Right kidney (tissue), 1 donor: ENCODE results near the gene FHL2.
A peak's percentile ranks its signal among the peaks of the same experiment; 100 is the strongest.
"Not testable (repeated sequence)": the region's sequence is repeated elsewhere in the genome, so short reads cannot be mapped to it uniquely, and the experiment has no call there.

ENCODE experiments used
- DNase-seq: peaks from one replicate; pipeline ENCODE4 v3.0.0-alpha.2; 2016

The FHL2 gene

DNA sequence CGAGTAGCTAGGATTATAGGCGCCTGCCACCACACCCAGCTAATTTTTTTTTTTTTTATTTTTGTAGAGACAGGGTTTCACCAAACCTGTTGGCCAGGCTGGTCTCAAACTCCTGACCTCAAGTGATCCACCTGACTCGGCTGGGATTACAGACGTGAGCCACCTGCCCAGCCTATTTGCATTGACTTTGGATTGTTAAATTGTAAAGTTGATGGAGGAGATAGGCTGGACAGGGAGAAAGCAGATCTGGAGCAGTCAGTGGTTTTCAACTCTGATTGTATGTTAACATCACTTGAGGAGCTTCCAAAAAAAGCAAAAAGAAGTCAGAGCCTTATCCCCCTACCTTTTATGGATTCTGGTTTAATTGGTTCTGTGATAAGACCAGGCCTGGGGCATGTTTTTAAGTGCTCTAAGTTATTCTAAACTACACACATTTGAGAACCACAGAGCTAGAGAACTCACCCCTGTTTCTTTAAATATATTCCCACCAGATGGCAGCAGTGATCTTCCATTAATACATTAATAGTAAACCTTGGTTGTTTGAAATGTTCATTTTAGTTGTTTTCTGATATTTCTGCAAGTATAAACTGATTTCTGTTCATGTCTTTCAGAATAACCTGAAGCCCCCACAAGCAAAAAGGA lies 54.0 kb downstream of the FHL2 start:
- no peak for DNase-seq

DNA sequence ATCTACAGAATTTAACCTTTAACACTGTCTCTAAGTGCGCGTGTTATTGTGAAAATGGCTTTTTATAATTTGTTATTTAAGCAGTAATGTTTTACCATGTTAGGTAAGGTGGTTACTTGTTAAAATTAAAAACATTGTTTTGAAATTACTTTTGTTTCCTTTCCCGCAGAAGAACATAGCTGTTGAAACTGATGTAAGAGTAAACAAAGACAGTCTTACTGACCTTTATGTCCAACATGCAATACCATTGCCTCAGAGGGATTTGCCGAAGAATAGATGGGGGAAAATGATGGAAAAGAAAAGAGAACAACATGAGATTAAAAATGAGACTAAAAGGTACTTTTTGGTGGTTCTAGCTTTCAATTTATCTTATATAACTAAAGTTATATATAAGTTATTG lies 59.4 kb downstream of the FHL2 start:
- DNase-seq = no peak

DNA sequence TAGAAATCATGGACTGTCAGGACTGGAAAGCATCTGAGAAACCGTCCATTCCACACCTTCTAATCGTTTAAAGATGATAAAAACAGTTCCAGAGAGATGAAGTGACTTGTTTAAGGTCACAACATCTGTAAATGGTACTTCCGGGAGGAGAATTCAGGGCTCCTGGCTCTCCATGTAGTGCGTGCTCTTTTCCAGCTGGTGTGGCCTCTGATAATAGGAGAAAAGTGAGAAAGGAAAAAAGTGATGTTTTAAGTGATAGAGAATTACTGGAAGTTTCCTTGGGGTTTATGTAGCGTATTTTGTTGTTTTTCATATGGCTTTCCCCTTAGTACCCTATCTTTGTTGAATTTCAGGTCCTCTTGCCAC lies 60.8 kb downstream of the FHL2 start:
- DNase-seq = no peak

DNA sequence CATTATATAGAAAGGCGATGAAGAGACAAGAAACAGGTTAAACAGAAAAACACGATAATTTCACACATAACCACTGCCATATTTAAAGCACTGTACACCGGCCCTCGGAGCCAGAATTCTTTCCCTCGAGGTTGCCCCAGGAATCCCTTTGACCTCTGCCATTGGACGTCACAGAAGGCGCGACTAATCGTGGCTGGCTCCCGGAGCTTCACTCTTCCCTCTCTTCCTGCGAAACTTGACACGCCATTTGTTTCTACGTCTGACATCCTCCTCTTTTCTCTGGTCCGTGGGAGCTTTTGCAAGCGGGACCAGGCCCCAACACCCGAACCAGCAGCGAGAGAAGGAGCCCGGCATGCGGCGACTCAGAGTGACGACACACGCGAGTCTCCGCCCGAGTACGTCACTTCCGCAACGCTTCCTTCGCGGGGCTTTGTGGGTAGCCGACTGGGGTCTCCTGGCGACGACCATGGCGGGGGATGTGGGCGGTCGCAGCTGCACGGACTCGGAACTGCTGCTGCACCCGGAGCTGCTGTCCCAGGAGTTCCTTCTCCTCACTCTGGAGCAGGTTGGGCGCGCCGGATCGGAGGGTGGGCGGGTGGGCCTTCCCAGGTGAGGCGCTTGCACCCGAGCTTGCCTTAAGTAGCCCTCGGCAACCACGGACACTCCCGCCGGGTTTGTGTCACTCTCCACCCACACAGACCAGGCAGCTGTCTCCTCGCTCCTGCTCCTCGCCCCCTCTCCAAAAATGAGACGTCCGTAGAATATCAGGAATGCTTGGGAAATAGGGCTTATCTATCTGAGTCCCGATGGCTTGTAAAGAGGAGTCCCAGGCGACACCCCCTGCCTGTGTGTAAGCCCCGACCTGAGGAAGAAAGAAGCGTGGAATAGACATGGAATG lies 61.5 kb downstream of the FHL2 start, which contains the start of gene C2orf49:
Gene C2orf49, plus strand, starts transcription at position 419 of the 898 bp plus-strand sequence. Its CDS starts 48 bp downstream, at position 467.
- peak; percentile 99 for DNase-seq

DNA sequence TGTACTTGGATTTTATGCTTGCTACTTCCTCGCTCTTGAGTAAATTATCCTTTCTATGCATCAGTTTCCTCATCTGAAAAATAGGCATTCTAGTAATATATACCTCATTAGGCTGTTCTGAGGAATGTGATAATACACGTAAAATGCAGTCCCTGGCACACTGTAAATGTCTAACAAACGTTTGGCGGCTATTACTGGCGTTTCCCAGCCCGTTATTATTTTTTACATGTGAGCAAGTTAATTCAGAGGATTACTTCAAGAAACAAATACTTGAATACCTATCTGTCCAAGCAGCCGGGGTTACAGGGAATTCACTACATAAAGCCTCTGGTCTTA lies 62.1 kb downstream of the FHL2 start:
- no peak for DNase-seq

DNA sequence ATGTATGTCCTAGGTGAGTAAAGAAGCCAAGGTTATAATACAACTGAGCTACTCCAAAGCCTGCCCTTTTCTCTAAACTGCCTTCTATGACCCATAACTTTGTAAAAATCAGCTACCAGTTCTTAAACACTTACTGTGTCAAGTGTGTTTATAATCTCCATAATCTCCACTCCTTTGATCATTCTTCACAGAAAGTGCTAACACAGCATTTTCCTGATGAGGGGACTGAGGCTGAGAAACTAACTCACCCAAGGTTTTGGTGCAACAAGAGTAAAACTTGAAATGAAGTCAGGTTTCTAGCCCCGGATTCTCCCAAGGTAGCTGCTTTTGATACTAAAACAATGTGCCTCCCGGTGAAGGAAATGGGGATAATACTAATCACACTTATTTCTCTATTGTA lies 63.4 kb downstream of the FHL2 start:
- no peak for DNase-seq

DNA sequence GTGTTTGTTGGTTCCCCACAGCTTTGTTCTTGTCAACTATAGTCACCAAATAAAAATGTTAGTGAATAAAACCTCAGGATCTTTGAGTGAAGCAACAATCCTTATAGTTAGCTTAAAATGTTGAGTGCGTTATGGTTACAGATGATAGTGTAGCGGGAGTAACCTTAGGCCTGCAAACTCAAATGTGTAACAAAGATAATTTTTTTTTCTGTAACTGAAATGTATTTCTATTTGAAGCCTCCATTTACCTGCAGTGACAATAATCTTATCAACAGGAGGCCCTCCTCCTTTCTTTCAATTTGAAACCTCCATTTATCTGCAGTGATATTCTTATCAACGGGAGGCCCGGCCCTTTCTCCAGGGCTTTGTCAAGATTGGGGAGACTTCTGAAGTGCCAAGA lies 64.6 kb downstream of the FHL2 start:
- DNase-seq = no peak

DNA sequence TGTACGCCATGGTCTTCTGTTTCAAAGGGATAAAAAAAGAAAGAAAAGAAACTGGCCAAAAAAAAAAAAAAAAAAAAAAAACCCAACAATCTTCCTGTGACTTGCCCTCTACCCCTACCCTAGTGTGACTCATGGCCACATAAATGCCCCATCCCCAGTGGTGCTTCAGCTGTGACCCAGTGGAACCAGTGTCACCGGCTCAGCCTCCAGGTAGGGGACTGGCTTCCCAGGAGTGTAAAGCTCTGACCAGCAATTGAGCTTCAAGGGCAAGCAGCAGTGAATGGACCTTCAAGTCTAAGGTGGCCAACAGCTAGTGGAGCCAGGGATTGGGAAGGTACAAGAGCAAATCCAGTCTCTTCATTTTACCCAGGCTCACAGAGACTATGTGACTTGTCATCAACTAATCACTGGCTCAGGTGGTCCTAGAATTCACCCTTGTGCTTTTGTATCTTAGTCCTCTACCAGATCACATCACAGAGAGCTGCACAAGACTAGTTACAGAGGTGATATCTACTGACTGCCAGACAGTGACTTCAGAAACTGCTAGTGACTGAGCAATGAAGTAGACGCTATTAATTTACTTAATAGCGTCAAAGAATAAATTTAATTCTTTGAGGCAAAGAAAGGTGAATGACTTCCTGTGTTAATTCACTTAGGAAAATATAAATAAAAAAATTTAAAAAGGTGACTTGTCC lies 68.0 kb downstream of the FHL2 start:
- DNase-seq = no peak

DNA sequence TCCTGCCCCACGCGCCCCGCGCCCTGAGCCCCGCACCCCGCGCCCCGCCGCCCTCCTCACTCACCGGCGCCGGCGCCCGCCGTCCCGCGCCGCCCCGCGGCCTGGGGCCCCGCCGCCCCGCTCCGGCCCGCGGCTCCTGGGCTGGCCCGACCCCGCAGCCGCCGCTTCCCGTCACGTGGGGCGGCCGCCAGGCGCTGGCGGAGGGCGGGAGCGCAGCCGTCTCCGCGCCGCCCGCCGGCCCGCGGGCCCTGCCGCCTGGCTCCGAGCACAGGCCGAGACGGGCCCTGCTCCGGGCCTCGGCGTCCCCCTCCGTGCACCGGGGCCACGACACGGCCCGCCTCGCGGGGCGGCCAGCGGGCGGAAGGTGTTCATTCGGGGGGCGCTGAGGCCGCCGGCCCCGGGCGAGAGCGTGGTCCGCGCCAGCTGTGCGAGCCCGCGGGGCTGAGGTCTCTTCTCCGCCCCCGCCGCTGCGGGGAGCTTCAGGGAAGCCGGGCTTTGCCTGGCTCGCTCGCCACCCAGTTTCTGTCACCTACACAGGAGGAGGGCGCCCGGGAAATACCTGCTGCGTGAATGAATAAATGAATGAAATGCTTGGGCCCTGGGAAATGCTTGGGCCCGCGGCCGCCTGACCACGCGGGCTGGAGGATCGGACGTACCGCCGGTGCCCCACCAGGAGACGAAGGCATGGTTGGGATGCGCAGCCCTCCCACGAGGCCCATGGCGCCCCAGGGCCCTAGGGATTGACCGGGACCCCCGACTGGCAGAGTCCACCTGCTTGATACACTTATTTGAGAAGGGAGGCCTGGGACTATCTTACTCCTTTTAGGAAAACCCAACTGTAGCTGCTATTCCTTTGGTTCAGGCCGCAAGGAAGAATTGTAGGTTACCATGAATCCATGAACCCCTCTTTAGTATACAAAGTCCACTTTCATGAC lies 69.0 kb downstream of the FHL2 start, which contains the start of gene TGFBRAP1:
Gene TGFBRAP1, minus strand, starts transcription at position 175 of the 935 bp plus-strand sequence. CDS start 21,434 bp downstream, outside the sequence.
- peak; percentile 88 for DNase-seq

DNA sequence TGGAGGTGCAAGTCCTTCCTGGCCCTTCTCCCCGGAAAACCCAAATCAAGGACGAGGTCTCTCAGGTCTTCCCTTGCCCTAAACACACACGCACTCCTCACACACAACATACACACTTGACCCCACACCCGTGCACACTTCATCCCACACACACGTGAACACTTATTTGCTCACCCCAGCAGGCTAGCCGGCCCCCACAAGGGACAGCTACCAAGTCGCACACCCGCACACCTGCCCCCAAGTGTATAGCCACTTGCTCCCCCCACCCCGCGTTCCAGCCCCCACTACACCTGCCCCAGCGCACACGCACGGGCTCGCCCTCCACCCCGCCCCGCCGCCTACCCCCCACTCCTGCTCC lies 69.7 kb downstream of the FHL2 start:
- DNase-seq = no peak

DNA sequence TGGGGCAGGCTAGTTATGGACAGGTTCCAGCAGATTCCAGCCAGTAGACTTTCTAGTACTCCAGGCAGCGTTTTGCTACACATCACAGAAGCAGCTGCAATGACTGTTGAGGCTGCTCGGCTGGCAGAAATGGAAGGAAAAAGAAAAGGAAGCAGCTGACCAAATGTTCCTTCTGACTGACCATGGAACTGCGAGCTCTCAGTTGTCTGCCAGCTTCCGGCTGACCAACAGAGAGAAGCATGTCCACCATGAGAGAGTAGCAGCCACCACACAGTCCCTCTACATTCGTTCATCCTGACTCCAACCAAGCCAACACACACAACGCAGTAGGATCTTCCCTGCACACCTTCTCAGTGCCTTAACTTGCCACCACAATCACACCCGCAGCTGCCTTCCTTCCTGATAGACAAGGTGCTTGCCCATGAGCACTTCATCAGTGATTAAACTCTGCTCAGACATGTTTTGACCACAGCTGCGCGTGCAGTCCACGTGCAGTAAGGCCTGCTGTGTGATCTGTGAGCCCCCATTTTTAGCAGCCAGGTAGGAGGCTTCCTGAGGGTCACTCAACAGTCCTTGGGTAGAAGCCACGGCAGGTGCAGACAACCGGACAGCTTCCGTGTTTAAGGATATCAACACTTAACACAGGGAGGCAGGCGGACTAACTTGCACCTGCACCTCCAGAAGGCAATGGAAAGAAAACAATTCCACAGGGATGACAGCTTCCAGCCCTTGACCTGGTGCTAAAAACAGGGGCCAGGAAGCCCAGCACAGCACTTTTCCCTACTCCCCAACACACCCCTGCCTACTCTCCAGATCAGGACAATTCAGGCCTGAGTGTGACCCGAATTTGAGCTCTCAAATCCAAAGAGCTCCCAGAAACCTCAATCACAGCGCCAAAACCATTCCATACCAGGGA lies 70.3 kb downstream of the FHL2 start:
- DNase-seq = peak; percentile 56

DNA sequence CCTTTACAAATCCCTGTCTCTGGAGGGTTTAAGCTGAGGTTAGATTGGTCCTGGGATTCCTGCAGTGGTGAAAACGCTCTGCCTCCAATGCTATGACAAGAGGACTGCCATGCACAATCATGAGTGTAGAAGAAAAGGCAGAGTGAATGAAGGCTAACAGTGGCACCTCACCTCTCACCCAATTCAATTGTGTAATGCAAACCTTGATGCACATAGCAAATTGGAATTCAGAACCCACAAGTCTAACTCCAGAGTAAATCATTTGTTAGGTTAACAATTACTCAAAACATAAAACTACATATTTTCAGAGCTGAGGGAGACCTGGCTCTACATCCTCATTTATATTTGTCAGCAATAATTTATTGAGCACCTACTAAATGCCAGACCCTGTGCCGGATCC lies 71.2 kb downstream of the FHL2 start:
- no peak for DNase-seq

DNA sequence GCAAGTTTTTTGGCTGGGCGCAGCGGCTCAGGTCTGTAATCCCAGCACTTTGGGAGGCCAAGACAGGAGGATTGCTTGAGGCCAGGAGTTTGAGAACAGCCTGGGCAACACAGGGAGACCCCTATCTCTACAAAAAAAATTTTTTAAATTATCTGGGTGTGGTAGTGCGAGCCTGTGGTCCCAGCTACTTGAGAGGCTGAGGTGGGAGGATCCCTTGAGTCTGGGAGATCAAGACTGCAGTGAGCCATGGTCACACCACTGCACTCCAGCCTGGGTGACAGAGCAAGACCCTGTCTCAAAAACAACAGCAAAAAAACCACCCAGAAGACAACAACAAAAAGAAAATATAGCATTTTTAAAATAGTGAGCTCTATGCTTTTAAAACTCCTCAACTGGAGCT lies 71.6 kb downstream of the FHL2 start:
- not testable (repeated sequence) for DNase-seq

DNA sequence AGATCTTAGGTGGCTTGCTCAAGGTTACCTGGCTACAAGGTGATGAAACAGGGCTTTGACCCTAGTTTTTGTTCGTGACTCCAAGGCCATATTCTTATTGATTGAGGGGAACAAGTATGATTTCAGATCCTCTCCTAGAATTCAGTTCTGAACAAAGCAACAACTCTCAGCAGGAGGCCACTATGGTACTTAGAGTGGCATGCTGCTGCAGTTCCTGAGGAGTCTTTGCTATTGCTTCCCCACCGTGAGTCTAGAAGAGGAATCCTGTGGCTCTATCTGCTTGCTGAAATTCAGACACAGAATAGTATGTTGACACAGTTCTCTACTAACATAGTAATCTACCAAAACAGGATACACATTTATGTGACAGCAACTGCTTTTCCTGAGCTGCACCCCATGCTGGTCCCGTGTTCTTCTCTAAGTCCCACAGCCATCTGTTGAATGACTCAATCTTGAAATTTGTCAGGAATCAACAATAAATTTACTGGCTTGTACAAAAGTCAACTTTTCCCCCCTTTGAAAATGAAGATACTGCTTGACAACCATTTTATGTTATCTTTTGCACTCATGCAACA lies 73.4 kb downstream of the FHL2 start:
- no peak for DNase-seq

DNA sequence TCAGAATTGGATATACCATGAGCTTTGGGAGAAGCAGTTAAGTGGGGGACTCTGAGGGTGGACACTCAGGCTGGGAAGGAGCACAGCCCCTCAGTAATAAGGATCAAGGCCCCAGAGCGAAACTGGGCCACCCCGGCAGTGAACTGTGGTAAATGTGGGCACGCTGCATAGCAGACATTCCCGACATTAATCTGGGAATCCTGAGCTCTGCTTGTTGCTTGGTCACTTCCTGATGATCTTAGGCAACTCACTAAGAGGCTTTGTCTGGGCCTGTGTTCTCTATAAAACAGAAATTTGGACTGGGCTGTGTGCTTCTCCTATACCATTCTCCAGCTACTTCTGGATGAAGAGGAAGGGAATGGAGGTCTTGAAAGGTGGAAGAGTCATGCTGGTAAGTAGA lies 74.1 kb downstream of the FHL2 start:
- no peak for DNase-seq

DNA sequence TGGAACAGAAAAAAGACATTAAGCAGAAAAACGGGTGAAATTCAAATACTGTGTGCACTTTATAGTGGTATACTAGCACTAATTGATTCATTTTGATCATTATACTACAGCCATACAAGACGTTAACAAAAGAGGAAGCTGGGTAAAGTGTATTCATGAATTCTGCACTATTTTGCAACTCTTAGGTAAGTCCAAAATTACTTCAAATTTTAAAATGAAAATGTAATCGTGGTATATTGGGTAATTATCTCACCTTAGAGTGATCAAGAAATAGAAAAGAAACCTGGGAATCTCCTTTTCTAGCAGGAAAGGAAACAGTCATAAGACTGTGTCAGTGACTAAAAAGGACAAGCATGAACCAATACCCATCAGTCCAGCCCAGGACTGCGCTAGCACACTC lies 74.8 kb downstream of the FHL2 start:
- DNase-seq = no peak

DNA sequence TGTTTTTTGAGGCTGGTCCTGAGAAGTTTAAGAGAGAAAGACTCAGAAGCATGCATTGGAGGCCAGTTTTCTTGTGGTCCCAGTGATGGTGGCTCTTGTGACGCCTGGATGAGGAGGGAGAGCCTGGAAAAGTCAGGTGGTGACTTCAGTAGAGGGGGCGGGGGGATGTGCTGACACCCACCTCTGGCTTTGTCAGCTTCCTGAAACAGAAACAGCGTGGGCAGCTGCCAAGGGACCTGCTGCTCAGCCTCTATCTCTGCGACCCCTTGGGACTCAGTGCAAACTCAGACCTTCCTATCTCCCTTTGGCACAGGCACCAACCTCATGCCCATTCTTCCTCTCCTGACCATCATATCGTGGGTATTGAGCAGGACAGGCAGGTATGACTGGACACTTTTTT lies 75.7 kb downstream of the FHL2 start:
- no peak for DNase-seq

DNA sequence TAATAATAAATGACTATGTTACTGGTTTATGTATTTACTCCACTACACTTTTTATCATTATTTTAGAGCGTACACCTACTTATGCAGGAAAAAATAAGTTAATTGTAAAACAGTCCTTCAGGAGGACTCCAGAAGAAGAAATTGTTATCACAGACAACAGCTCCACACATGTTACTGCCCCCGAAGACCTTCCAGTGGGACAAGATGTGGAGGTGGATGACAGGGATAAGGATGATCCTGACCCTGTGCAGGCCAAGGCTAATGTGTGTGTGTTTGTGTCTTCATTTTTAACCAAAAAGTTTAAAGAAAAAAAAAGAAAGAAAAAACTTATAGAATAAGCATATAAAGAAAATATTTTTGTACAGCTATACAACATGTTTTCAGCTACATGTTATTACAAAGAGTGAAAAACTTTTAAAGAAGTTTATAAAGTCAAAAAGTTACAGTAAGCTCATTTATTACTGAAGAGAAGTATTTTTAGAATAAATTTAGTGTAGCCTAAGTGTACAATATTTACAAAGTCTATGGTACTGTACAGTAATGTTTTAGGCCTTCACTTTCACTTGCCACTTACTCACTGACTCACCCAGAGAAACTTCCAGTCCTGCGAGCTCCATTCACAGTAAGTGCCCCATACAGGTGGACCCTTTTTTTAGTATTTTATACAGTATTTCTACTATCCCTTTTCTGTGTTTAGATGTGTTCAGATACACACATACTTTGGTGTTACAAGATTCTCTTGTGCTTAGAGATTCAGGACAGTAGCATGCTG lies 76.8 kb downstream of the FHL2 start:
- no peak for DNase-seq

DNA sequence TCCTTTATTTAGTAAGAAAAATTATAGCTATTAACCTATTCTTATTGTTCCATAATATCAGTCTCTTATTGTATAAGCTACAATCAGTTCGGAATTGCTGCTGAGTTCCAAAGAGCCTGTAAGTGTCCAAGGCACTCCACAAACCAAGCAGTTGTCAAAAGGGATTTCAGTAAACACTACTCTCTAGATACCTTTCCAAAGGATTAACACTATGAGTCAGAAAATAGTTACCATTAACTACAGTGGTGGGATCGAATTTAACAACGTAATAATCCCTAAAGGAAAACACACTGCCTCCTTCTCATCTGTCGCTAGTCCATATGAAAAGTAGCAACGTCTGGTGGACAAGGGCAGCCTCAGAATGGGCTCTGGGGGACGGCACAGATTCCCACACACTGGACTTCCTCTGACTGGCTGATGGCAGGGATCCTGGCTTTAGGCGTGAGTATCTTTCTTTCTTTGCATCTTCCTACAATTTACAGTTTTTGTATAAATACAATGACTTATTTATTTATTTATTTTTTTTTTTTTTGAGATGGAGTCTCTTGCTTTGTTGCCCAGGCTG lies 78.1 kb downstream of the FHL2 start:
- no peak for DNase-seq

DNA sequence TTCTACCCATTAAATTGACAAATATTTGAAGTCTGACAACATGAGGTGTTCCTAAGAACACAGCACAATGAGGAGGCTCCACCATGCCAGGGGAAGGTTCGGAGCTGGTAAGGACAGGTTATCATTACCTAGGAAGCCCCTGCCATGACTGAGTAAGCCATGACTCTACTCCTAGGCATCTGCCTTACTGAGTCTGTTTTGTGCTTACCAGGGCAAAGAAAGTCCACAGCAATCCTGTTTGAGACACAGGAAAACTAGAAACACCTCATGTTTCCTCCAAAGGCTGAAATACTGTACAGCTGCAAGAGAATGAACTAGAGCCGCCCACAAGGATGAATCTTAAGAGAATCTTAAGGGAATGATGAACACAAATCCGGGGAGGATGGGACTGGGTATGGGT lies 80.9 kb downstream of the FHL2 start:
- DNase-seq = no peak
